Measurements from ENCODE around the gene SNAP47. TPM values are rescaled to one million over a fixed set of nuclear protein-coding genes. Genes with fewer than 3 reads are reported as not detected.
A peak's percentile ranks its signal among the peaks of the same experiment; 100 is the strongest.

The SNAP47 gene
- total RNA-seq, 1 experiment from 2014 or later = 46.0 TPM

- DNase-seq (ENCODE audit: low read depth) = no peak
Observed at GRCh38 chr1:227796359-227796915, 61.2 kb downstream of the SNAP47 start.

- no peak for DNase-seq (ENCODE audit: low read depth)
Observed at GRCh38 chr1:227797144-227797543, 61.9 kb downstream of the SNAP47 start.

GRCh38 chr1:227797625-227798024, 62.4 kb downstream of the SNAP47 start:
- DNase-seq (ENCODE audit: low read depth) = no peak

GRCh38 chr1:227798078-227798802, 63.0 kb downstream of the SNAP47 start:
- no peak for DNase-seq (ENCODE audit: low read depth)

DNA sequence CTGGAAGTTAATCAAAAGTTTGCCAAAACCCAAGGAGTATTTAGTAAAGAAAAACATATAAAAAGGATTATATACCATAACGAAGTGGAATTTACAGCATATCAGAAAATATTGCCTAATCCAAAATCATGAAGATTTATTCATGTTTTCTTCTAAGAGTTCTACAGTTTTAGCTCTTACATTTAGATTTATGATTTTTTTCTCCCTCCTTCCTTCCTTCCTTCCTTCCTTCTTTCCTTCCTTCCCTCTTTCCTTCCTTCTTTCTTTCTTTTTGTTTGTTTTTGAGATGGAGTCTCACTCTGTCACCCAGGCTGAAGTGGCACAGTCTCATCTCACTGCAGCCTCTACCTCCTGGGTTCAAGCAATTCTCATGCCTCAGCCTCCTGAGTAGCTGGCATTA, 64.5 kb downstream of the SNAP47 start:
- no peak for DNase-seq (ENCODE audit: low read depth)

DNA sequence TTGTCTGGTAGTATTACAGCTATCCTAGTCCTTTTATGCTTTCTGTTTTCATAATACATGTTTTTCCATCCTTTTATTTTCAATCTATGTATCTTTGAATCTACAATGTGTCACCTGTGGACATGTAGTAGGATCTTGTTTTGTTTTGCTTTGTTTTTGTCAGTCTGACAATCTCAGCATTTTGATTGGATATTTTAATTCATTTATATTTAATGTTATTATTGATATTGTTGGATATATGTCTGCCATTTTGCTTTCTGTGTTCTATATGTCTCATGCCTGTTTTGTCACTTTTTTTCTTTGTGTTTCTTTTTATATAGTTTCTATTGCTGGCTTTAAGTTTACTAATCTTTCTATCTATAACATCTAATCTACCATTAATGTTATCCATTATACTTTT, 68.7 kb downstream of the SNAP47 start:
- no peak for DNase-seq (ENCODE audit: low read depth)

GRCh38 chr1:227805606-227806197, 70.5 kb downstream of the SNAP47 start:
- peak; percentile 80 for DNase-seq (ENCODE audit: low read depth)

- no peak for DNase-seq (ENCODE audit: low read depth)
Observed at GRCh38 chr1:227808566-227808965, 73.3 kb downstream of the SNAP47 start.

DNA sequence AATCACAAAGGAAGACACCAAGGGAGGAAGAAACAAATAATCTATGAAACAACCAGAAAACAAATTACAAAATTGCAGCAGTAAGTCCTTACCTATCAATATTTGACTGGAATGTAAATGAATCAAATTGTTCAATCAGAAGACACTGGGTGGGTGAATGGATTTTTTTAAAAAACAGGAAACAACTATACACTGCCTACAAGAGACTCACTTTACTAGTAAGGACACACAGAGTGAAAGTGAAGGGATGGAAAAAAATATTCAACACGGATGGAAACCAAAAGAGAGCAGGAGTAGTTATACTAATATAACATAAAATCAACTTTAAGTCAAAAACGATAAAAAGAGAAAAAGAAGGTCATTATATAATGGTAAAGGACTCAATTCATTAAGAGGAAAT, 73.8 kb downstream of the SNAP47 start:
- no peak for DNase-seq (ENCODE audit: low read depth)

DNA sequence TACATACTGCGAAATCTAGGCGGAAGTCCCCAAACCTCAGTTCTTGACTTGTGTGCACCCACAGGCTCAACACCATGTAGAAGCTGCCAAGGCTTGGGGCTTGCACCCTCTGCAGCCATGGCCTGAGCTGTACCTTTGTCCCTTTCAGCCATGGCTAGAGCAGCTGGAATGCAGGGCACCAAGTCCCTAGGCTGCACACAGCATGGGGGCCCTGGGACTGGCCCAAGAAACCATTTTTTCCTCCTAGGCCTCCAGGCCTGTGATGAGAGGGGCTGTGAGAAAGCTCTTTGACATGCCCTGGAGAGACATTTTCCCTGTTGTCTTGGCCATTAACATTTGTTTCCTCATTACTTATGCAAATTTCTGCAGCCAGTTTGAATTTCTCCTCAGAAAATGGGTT, 78.7 kb downstream of the SNAP47 start:
- no peak for DNase-seq (ENCODE audit: low read depth)

GRCh38 chr1:227815468-227816409, 80.5 kb downstream of the SNAP47 start, which contains the start of gene PRSS38:
TSS of gene PRSS38 (plus strand) at chr1:227815675. CDS start at chr1:227815717, 42 bp downstream.
- DNase-seq (ENCODE audit: low read depth) = no peak

DNA sequence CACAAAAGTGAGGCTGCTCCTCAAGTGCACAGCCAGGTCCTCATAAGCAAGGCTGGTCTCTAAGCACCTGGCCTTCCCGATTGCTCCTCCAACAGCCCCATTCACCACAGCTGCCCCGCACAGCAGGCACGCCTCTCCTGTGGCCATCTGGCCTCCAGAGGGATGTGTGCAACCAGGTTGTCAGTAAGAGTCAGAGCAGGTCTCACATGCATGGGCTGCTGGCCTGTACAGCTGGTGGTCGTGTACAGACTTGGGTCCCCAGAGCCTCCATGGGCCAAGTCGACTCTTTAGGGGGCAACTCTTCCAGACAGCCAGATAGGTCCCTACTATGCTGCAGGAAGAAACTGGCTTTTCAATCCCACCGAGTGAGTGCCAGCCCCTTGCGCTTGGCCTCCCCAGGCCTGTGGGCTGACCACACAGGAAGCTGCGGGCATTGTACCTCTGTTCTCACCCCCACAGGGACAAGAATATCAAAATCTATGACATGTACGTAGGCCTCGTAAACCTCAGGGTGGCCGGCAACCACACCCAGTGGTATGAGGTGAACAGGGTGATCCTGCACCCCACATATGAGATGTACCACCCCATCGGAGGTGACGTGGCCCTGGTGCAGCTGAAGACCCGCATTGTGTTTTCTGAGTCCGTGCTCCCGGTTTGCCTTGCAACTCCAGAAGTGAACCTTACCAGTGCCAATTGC, 81.7 kb downstream of the SNAP47 start:
- DNase-seq (ENCODE audit: low read depth) = no peak

DNA sequence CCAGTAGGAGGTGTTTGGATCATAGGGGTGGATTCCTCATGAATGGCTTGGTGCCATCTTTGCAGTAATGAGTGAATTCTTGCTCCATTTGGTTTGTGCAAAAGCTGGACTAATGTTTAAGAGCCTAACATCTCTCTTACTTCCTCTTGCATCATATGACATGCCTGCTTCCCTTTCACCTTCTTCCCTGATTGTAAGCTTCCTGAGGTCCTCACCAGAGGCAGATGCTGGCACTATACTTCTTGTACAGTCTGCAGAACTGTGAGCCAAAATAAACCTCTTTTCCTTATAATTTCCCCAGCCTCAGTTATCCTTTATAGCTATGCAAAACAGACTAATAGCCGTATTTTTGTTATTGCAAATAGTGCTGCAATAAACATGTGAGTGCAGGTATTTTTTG, 88.3 kb downstream of the SNAP47 start:
- DNase-seq (ENCODE audit: low read depth) = no peak

GRCh38 chr1:227824204-227824603, 89.0 kb downstream of the SNAP47 start:
- no peak for DNase-seq (ENCODE audit: low read depth)

GRCh38 chr1:227828786-227829185, 93.6 kb downstream of the SNAP47 start:
- DNase-seq (ENCODE audit: low read depth) = no peak

Other genes with a start within 250 kb of the SNAP47 start
- 4.6 and 4.7 TPM in 2 replicates for gene ZNF678, start 171.9 kb upstream of the SNAP47 start, total RNA-seq (2014; rRNA removed; shearing (Covaris generic))
- gene JMJD4, start 133 bp upstream of the SNAP47 start, total RNA-seq (2014; rRNA removed; shearing (Covaris generic)) = 17.3 and 22.3 TPM in 2 replicates
- not detected in 2 replicates for gene PRSS38, start 80.2 kb downstream of the SNAP47 start, total RNA-seq (2014; rRNA removed; shearing (Covaris generic))
- gene WNT9A, start 212.5 kb downstream of the SNAP47 start, total RNA-seq (2014; rRNA removed; shearing (Covaris generic)) = 0.57 and 1.8 TPM in 2 replicates

Measured in Daoy (cell line).